HG03469 (cell line): ENCODE results near the gene HBA1.
"Not testable (repeated sequence)": the region's sequence is repeated elsewhere in the genome, so short reads cannot be mapped to it uniquely, and the experiment has no call there.

Experiments used
- ATAC-seq: cut with Tn5 transposase; IDR thresholded peaks from one replicate; pipeline ENCODE4 v1.9.1; 2021; ENCODE audit warnings: mild to moderate bottlenecking, moderate library complexity, moderate number of reproducible peaks; ENCODE audit not compliant: unreplicated experiment

HBA1 gene

GRCh38 chr16:159136-159849 lies 17.2 kb upstream of the HBA1 start:
- ATAC-seq: no peak

DNA sequence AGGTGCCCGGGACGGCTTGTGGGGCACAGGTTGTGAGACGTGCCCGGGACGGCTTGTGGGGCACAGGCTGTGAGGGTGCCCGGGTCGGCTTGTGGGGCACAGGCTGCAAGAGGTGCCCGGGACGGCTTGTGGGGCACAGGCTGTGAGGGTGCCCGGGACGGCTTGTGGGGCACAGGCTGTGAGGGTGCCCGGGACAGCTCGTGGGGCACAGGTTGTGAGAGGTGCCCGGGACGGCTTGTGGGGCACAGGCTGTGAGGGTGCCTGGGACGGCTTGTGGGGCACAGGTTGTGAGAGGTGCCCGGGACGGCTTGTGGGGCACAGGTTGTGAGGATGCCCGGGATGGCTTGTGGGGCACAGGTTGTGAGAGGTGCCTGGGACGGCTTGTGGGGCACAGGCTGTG lies 16.2 kb upstream of the HBA1 start:
- ATAC-seq: not testable (repeated sequence)

GRCh38 chr16:160691-161190 lies 15.7 kb upstream of the HBA1 start:
- no peak for ATAC-seq

DNA sequence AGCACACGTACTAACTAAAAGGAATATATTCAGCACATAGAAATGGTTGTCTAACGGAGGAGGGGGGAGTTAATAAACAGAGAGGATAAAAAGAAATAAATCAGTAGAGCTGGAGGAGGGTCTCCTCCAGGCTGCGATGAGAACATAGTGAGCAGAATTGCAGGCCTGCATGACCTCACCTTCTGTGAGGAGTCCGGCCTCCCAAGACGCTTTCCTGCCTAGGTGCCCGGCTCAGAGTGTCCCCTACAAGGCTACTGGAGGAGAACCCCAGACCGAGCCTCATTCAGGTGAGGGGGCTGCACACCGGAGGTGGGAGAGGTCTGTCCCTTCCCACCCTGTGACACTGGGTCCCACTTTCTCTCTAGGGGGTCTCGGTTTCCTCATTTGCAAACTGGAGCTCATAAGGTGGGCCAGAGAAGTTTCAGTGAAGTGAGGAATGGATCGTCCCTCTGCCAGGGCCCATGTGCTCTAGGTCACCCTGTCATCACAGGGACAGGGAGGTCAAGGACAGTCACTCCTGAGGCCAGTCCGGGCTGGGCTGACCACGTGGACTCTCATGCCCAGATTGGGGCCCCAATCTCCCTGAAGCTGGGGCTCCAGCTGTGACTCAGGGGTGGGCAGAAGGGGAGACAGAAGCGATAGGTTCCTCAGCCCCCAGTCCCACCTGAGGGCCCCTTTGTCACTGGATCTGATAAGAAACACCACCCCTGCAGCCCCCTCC lies 14.0 kb upstream of the HBA1 start:
- no peak for ATAC-seq

- ATAC-seq: not testable (repeated sequence)
These were observed 13.3 kb upstream of the HBA1 start for GRCh38 chr16:163139-163538.

DNA sequence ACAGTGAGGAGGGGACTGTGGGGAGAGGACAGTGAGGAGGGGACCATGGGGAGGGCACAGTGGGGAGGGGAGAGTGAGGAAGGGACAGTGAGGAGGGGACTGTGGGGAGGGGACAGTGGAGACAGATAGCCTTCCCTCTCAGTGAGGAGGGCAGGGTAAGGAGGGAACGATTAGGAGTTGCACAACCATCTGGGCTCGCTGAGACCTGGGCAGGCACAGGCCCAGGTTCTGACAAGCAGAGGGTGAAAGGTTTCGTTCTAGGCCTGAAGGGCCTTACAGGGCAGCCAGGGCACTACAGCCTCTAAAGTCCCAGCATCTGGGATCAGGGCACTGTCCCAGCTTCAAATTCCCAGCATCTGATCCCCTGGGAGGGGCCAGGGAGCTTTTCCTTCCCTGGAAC lies 12.8 kb upstream of the HBA1 start:
- not testable (repeated sequence) for ATAC-seq

DNA sequence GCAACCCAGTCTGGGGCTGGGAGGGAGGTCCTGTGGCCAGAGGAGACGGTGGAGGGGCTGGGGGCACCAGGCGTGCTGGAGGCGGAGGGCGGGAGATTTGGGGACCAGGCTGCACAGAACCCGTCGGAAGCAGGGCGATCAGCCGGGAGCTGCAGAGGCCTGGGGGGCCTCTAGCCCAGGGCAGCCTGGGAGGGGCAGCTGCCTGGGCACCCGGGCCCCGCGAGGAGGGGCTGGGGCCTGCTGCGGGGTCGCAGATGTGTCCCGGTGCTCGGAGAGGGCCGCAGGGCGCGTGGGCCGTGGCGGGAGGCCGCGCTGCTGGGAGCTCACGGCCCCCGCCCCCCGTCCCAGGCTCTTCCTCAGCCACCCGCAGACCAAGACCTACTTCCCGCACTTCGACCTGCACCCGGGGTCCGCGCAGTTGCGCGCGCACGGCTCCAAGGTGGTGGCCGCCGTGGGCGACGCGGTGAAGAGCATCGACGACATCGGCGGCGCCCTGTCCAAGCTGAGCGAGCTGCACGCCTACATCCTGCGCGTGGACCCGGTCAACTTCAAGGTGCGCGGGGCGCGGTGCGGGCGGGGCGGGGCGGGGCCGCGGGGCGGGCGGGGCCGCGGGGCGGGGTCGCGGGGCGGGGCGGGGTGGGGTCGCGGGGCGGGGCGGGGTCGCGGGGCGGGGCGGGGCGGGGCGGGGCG lies 12.2 kb upstream of the HBA1 start:
- not testable (repeated sequence) for ATAC-seq

DNA sequence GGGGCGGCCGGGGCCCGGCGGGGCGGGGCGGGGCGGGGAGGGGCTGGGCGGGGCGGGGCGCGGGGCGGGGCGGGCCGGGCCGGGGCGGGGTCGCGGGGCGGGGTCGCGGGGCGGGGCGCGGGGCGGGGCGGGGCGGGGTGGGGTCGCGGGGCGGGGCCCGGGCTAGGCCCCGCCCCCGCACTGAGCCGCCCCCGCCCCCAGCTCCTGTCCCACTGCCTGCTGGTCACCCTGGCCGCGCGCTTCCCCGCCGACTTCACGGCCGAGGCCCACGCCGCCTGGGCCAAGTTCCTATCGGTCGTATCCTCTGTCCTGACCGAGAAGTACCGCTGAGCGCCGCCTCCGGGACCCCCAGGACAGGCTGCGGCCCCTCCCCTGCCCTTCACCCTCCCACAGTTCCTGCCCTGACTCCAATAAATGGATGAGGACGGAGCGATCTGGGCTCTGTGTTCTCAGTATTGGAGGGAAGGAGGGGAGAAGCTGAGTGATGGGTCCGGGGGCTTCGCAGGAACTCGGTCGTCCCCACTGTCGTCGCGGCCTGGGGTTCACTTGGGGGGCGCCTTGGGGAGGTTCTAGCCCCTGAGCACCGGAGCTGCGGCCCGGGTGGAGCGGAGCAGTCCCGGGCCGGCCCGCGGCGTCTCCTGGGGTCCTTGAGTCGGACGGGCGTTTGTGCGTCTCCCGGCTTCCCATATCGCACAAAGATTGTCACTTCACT lies 11.5 kb upstream of the HBA1 start:
- no peak for ATAC-seq

DNA sequence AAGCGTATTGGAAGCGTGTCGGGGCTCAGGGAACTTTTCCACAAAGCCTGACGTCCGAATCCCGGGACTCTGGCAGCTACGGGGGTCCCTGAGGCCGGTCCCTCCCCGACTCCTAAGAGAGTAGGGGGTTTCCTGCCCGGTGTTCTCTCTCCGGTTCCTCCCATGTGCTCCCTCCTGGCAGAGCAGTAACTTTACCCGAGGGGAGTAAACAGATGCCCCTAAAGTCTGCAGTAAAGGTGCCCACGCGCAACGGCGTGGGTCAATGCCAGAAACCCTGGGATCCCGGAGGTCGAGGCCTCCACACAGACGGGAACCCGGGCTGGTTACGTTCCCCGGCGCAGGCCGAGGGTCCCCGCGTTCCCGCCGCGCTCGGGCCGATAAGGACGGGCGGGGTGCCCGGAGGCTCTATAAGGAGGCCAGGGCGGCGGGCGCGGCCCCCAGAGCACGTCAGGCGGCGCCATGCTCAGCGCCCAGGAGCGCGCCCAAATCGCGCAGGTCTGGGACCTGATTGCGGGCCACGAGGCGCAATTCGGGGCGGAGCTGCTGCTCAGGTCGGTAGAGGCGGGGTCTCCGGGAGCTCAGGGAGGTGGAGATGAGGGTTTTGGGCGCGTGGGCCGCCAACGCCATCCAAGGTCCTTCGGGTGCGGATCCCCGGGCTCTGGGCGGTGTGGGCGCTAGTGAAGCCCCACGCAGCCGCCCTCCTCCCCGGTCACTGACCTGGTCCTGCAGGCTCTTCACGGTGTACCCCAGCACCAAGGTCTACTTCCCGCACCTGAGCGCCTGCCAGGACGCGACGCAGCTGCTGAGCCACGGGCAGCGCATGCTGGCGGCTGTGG lies 10.7 kb upstream of the HBA1 start, which contains the start of gene HBM:
Gene HBM, plus strand, starts transcription at position 440 of the 836 bp plus-strand sequence. Its CDS starts 20 bp downstream, at position 460.
- ATAC-seq: no peak

DNA sequence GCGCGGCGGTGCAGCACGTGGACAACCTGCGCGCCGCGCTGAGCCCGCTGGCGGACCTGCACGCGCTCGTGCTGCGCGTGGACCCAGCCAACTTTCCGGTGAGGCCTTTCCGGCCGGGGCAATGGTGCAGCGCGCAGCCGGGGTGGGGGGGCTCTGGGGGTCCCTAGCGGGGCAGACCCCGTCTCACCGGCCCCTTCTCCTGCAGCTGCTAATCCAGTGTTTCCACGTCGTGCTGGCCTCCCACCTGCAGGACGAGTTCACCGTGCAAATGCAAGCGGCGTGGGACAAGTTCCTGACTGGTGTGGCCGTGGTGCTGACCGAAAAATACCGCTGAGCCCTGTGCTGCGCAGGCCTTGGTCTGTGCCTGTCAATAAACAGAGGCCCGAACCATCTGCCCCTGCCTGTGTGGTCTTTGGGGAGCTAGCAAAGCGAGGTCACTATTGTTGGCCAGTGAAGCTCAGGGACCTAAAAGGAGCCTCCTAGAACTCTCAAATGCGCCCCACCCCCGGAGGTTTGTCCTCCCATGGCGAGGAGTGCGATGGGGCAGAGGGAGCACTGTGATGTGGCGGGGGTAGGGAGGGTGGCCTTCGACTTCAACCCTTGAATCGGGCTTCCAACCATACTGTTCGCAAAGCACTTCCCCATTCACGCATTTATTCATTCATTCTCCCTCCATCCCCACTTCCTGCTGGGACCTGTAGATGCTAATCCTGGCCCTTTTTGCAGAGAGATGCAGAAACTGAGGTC lies 9.9 kb upstream of the HBA1 start:
- no peak for ATAC-seq

DNA sequence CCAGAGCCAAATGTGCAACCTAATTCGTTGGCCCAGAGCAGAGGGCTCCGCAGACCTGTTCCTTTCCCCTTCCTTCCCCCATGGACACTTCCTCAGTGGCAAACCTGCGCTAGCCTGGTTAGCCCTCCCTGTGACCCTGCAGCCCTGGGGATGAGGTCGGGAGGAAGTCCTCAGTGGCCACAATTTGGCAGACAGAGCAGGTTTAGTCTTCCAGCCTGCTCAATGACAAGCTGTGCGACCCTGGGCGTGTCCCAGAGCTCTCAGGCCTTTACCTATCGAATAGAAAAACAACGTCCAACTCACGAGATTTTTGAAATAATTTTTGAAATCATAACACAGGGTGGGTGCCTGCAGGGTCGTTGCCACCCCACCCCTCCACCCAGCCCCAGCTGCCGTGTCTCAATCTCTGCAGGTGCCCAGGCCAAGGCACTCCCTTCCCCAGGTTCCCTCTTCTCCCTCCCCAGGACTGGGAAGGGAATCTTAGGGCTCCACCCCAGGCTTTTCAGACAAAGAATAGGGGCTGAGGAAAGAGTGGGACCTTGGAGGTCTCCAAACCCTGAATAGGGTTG lies 9.3 kb upstream of the HBA1 start:
- no peak for ATAC-seq

DNA sequence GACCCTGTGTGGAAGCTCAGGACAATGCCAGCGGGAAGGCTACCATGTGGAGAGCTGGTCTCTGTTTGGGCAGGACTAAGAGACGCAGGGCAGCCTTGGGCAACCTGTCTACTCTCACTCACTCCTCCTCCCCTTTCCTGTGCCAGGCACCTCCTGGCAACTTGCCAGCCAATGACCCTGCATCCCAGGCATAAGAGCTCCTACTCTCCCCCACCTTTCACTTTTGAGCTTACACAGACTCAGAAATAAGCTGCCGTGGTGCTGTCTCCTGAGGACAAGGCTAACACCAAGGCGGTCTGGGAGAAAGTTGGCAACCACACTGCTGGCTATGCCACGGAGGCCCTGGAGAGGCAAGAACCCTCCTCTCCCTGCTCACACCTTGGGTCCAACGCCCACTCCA lies 8.1 kb upstream of the HBA1 start:
- no peak for ATAC-seq

GRCh38 chr16:169014-169413 lies 7.5 kb upstream of the HBA1 start:
- ATAC-seq: no peak

DNA sequence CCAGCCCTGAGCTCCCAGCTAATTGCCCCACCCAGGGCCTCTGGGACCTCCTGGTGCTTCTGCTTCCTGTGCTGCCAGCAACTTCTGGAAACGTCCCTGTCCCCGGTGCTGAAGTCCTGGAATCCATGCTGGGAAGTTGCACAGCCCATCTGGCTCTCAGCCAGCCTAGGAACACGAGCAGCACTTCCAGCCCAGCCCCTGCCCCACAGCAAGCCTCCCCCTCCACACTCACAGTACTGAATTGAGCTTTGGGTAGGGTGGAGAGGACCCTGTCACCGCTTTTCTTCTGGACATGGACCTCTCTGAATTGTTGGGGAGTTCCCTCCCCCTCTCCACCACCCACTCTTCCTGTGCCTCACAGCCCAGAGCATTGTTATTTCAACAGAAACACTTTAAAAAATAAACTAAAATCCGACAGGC lies 6.4 kb upstream of the HBA1 start:
- ATAC-seq: not testable (repeated sequence)

GRCh38 chr16:170788-171187 lies 5.7 kb upstream of the HBA1 start:
- no peak for ATAC-seq

DNA sequence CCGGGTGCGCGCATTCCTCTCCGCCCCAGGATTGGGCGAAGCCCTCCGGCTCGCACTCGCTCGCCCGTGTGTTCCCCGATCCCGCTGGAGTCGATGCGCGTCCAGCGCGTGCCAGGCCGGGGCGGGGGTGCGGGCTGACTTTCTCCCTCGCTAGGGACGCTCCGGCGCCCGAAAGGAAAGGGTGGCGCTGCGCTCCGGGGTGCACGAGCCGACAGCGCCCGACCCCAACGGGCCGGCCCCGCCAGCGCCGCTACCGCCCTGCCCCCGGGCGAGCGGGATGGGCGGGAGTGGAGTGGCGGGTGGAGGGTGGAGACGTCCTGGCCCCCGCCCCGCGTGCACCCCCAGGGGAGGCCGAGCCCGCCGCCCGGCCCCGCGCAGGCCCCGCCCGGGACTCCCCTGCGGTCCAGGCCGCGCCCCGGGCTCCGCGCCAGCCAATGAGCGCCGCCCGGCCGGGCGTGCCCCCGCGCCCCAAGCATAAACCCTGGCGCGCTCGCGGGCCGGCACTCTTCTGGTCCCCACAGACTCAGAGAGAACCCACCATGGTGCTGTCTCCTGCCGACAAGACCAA lies 4.0 kb upstream of the HBA1 start, which contains the start of gene HBA2:
Gene HBA2, plus strand, starts transcription at position 503 of the 568 bp plus-strand sequence. Its CDS starts 37 bp downstream, at position 540.
- not testable (repeated sequence) for ATAC-seq

- ATAC-seq: not testable (repeated sequence)
These were observed 3.1 kb upstream of the HBA1 start for GRCh38 chr16:173211-173854.
